PFSK-1 (cell line): Measurements from ENCODE around the gene AK8.

Experiments used
- POLR2AphosphoS5 ChIP-seq: IDR thresholded peaks from 2 replicates; pipeline ENCODE4 v1.6.1; 2012; ENCODE audit warnings: low read depth, mild to moderate bottlenecking, control low read depth, low read length, moderate library complexity
- TAF1 ChIP-seq: IDR thresholded peaks from 2 replicates; pipeline ENCODE4 v1.6.1; 2012; ENCODE audit warnings: low read length, control low read depth, borderline replicate concordance; ENCODE audit not compliant: insufficient read depth
- TF ChIP-seq, protein P1 (sequence below), 2 experiments: IDR thresholded peaks; 2 replicates each; pipeline versions ENCODE4 v1.6.1 to v1.8.0; 2011 to 2012; ENCODE audit warnings: low read depth in 2 of 2, low read length in 2 of 2, control low read depth in 1 of 2, inconsistent platforms in 1 of 2, mild to moderate bottlenecking in 1 of 2, moderate library complexity in 1 of 2; ENCODE audit not compliant: insufficient read depth in 1 of 2

DNA sequence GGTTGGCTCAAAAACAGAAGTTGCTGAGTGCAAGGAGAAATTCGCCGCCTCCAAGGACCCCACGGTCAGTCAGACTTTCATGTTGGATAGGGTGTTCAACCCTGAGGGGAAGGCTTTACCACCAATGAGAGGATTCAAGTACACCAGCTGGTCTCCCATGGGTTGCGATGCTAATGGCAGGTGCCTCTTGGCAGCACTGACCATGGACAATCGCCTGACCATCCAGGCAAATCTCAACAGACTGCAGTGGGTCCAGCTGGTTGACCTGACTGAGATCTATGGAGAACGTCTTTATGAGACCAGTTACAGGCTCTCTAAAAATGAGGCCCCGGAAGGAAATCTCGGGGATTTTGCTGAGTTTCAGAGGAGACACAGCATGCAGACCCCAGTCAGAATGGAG lies 200.1 kb downstream of the AK8 start:
- TF ChIP-seq, protein P1, sequence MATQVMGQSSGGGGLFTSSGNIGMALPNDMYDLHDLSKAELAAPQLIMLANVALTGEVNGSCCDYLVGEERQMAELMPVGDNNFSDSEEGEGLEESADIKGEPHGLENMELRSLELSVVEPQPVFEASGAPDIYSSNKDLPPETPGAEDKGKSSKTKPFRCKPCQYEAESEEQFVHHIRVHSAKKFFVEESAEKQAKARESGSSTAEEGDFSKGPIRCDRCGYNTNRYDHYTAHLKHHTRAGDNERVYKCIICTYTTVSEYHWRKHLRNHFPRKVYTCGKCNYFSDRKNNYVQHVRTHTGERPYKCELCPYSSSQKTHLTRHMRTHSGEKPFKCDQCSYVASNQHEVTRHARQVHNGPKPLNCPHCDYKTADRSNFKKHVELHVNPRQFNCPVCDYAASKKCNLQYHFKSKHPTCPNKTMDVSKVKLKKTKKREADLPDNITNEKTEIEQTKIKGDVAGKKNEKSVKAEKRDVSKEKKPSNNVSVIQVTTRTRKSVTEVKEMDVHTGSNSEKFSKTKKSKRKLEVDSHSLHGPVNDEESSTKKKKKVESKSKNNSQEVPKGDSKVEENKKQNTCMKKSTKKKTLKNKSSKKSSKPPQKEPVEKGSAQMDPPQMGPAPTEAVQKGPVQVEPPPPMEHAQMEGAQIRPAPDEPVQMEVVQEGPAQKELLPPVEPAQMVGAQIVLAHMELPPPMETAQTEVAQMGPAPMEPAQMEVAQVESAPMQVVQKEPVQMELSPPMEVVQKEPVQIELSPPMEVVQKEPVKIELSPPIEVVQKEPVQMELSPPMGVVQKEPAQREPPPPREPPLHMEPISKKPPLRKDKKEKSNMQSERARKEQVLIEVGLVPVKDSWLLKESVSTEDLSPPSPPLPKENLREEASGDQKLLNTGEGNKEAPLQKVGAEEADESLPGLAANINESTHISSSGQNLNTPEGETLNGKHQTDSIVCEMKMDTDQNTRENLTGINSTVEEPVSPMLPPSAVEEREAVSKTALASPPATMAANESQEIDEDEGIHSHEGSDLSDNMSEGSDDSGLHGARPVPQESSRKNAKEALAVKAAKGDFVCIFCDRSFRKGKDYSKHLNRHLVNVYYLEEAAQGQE (IDR thresholded peaks at IDR 0.05; ENCODE audit: insufficient read depth in 1 of 2, low read depth in 2 of 2, low read length in 2 of 2) = no peak
- no peak for TF ChIP-seq POLR2AphosphoS5
- no peak for TF ChIP-seq TAF1
